GM21447 (cell line): Measurements from ENCODE around the gene LUC7L3.
A peak's percentile ranks its signal among the peaks of the same experiment; 100 is the strongest.
"Not testable (repeated sequence)": the region's sequence is repeated elsewhere in the genome, so short reads cannot be mapped to it uniquely, and the experiment has no call there.

Source experiments
- ATAC-seq: cut with Tn5 transposase; IDR thresholded peaks from one replicate; pipeline ENCODE4 v1.9.1; 2021; ENCODE audit not compliant: unreplicated experiment

Gene LUC7L3

DNA sequence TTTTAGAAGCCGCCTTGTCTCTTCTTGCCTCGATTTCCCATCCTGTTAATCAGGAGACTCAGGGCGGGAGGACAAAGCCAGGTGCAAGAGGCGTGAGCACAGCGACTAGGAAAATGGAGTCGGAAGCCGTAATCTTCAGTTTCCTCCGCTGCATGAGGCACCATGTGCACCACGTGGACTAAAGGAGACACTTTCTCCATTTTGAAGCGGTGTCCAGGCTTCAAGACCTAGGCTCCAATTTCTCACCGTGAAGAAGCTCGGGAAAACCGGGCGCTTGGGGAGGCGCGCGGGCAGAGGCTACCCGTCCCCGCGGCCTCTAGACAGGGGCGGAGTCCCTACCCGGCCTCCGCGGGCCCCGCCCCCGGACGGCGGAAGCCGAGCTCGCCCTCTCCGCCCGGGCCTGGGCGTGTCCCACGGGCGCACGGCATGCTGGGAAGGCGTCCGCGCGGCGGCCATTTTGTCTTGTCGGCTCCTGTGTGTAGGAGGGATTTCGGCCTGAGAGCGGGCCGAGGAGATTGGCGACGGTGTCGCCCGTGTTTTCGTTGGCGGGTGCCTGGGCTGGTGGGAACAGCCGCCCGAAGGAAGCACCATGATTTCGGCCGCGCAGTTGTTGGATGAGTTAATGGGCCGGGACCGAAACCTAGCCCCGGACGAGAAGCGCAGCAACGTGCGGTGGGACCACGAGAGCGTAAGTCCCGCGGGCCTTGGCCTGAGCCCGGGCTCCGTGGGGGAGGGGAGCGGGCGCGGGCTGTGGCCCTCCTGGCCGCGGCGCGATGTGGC is at the start of gene LUC7L3:
TSS of gene LUC7L3 (plus strand) at position 460 of the 780 bp plus-strand sequence. CDS start at position 590, 130 bp downstream.
- ATAC-seq, result peak; percentile 75

DNA sequence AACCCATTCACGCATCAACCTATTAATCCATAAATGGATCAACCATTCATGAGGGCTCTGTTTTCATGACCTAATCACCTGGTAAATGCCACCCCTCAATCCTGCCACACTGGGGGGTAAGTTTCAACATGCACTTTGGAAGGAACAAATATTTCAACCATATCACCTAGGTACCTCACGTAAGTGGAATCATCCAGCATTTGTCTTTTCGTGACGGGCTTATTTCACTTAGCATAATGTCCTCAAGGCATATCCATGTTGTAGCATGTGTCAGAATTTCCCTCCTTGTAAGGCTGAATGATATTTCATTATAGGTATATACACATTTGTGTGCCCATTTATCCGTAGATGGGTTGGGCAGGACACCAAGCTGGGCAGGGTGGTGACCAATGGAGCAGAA is 47.3 kb upstream of the LUC7L3 start:
- no peak for ATAC-seq

GRCh38 chr17:50672831-50673551 is 46.4 kb upstream of the LUC7L3 start:
- ATAC-seq, result no peak

- no peak for ATAC-seq
These were observed 44.2 kb upstream of the LUC7L3 start for GRCh38 chr17:50675190-50675589.

DNA sequence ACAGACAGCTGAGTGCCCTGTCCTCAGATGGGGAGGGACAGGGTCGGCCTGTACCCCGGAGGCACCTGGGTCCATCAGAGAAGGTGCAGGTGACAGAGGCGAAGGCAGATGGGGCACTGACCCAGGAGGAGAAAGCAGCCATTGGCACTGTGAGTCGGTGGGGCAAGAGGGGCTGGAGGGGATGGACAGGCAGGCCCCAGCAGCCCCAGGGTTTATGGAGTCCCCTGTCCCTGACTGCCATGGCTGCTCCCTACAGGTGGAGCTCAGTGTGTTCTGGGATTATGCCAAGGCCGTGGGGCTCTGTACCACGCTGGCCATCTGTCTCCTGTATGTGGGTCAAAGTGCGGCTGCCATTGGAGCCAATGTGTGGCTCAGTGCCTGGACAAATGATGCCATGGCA is 43.8 kb upstream of the LUC7L3 start:
- no peak for ATAC-seq

GRCh38 chr17:50676065-50676975 is 43.1 kb upstream of the LUC7L3 start:
- no peak for ATAC-seq

- no peak for ATAC-seq
These were observed 41.5 kb upstream of the LUC7L3 start for GRCh38 chr17:50677851-50678375.

DNA sequence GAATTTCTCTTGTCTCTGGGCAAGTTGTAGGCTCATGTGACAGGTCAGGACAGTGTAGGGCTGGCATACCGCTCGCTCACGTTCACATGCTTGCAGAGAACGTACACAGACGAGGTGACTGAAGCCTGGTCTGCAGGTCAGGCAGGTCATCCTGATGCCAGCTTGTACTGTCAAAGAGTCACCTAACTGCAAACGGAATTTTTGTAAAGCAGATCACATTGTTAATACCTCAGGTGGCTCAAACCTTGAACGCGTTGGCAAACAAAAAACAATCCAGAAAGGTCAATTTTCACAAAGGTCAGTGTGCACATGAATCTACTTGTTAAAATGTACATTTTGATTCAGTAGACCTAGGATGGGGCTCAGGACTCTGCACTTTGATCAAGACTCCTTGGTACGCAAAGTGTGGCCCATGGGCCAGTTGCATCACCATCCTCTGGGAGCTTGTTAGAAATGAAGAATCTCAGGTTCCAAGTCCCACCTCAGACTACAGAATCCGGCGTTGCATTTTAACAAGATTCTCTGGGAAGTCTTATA is 40.3 kb upstream of the LUC7L3 start:
- no peak for ATAC-seq

DNA sequence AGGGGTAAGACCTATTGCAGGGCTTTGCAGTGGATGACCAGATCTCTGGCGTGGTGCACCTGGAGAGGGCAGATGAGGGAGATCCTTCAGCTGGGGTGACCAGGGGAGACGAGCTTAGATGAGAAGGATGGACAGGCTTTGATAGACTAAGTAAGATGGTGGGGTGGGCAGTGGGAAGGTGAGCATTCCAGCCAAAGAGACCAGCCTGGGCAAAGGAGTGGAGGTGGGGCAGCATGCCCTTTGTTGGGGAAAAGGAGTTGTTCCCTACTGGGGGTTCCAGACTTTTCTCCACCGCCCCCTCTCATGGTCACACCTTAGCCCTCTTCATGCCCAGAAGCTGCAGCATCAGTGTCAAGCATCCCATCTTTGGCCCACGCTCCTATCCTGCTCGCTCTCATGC is 39.3 kb upstream of the LUC7L3 start:
- ATAC-seq, result no peak

- ATAC-seq, result not testable (repeated sequence)
These were observed 38.7 kb upstream of the LUC7L3 start for GRCh38 chr17:50680543-50681262.

DNA sequence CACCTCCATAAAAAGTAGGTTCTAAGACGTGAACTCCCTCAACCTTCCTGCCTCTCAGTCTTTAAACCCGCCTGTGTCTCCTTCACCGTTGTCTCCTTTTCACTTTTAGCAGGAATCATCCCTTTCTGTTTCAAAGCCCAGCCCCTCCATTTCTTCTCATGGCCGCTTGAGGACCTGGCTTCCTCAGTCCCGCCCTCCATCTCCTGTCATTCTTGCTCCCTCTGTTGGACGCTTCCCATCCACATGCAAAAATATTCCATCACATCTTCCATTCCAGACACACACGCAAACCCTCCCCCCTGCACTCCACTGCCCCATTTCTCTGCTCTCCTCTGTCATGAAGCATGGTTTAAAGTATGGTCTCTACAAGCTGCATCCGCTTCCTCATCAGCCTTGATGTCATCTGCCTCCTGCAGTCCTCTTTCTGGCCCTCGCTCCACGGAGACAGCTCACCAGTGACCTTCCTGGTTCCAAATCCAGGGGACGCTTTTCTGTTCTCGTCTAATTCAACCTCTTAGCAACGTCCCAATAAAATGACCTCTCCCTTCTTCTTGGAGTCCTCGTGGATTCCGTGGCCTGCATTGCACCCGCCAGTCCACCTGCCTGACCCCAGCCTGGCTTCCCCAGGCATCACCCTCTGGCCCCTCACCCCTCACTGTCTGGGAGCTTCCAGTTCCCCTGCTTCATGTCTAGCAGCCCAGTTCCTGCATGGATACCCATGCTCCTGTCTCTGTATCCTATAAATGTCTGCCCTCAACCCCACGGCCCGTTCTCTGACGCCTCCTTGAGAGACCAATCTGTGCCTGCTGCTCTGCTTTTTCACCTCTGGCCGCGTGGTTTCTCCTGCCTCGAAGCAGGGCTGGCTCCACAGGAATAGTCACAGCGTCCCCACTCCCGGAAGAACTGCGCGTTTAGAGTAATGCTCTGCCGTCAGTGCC is 37.9 kb upstream of the LUC7L3 start:
- no peak for ATAC-seq

DNA sequence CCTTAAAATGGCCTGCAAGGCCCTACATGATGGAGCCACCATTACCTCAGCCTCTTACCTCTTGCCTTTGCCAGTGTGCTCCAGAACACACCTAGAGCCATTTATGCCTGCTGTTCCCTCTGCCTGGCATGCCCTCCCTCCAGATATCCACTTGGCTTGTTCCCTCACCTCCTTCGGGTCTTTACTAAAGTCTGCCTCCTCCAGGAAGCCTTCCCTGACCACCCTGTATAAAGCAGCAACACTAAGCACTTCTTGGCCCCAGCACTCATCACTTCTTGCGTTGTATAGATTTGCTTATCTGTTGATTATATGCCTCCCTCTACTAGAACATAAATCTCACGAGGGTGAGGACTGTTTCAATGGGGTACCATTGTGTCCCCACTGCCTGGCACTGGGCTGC is 37.0 kb upstream of the LUC7L3 start:
- ATAC-seq, result no peak

- no peak for ATAC-seq
These were observed 36.5 kb upstream of the LUC7L3 start for GRCh38 chr17:50682938-50683337.

DNA sequence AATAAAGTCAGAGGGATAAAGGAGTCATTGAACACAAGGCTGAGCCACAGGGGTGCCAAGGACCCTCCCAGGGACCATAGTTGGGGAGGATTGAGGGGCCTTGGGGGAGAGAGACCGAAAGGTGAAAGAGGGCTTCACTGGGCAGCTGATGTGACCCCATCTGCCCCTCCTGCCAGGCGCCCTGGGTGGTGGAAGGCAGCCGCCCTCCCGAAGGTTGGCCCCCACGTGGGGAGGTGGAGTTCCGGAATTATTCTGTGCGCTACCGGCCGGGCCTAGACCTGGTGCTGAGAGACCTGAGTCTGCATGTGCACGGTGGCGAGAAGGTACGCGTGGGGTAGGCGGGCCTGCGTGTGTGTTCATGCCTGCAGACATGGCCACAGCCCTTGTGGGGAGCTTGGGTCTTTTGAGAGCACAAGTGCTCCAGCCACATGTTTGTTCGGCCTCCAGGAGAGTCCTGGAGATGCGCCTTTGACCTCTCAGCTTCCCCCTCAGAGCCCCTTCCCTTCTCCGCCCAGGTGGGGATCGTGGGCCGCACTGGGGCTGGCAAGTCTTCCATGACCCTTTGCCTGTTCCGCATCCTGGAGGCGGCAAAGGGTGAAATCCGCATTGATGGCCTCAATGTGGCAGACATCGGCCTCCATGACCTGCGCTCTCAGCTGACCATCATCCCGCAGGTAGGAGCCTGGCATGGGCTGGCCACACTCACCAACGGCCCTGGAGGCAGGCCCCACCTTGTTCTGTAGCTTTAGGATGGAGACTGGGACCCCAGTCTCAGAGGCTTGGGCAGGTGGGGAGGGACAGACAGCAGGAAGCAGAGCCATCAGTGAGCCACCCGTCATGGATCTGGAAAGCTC is 35.7 kb upstream of the LUC7L3 start:
- ATAC-seq, result no peak

- no peak for ATAC-seq
These were observed 35.2 kb upstream of the LUC7L3 start for GRCh38 chr17:50684288-50684611.

- ATAC-seq, result no peak
These were observed 34.6 kb upstream of the LUC7L3 start for GRCh38 chr17:50684612-50685333.

GRCh38 chr17:50685334-50685665 is 34.1 kb upstream of the LUC7L3 start:
- ATAC-seq, result no peak
